Measurements from ENCODE around the gene SHISA3.

The SHISA3 gene

DNA sequence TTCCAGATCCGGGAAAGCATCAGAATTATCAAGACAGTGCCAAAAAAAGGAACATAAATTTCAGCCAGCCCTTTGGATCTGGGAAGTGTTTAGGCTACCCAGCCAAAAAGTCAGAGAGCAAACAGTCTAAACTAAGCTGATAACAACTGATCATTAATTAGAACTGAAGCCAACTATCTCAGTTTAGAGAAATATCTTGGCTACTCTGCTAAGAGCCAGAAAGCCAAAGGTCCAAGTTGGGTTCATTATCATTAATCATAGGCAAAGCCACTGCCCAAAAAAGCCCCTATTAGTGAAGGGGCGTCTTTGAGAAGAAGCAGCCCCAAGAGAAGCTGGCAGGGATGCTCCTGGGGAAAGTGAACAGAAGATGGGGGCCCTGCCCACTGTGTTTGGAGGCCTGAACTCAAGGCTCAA is 37.0 kb upstream of the SHISA3 start (continued):
- TF ChIP-seq, protein P1, sequence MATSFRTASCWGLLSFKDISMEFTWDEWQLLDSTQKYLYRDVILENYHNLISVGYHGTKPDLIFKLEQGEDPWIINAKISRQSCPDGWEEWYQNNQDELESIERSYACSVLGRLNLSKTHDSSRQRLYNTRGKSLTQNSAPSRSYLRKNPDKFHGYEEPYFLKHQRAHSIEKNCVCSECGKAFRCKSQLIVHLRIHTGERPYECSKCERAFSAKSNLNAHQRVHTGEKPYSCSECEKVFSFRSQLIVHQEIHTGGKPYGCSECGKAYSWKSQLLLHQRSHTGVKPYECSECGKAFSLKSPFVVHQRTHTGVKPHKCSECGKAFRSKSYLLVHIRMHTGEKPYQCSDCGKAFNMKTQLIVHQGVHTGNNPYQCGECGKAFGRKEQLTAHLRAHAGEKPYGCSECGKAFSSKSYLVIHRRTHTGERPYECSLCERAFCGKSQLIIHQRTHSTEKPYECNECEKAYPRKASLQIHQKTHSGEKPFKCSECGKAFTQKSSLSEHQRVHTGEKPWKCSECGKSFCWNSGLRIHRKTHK (tag by site-specific recombination; IDR thresholded peaks at IDR 0.05): no peak
- TF ChIP-seq ZNF223 (tag by site-specific recombination; IDR thresholded peaks at IDR 0.05) (no peak), ZNF416 (tag by site-specific recombination; IDR thresholded peaks at IDR 0.05) (no peak), ZNF140 (tag by site-specific recombination; IDR thresholded peaks at IDR 0.05) (no peak), ZNF302 (tag by site-specific recombination; IDR thresholded peaks at IDR 0.05; ENCODE audit: low read depth) (no peak), ZNF274 (IDR thresholded peaks at IDR 0.05; ENCODE audit: low read length) (no peak), ZNF274 (tag by site-specific recombination; IDR thresholded peaks at IDR 0.05; ENCODE audit: borderline replicate concordance) (no peak), YY1 (tag by site-specific recombination; IDR thresholded peaks at IDR 0.05) (no peak), ZSCAN23 (tag by site-specific recombination; IDR thresholded peaks at IDR 0.05) (no peak), ZNF677 (tag by site-specific recombination; IDR thresholded peaks at IDR 0.05) (no peak), OSR2 (tag by site-specific recombination; IDR thresholded peaks at IDR 0.05) (no peak)
- TF ChIP-seq, protein P2, sequence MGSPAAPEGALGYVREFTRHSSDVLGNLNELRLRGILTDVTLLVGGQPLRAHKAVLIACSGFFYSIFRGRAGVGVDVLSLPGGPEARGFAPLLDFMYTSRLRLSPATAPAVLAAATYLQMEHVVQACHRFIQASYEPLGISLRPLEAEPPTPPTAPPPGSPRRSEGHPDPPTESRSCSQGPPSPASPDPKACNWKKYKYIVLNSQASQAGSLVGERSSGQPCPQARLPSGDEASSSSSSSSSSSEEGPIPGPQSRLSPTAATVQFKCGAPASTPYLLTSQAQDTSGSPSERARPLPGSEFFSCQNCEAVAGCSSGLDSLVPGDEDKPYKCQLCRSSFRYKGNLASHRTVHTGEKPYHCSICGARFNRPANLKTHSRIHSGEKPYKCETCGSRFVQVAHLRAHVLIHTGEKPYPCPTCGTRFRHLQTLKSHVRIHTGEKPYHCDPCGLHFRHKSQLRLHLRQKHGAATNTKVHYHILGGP (tag by site-specific recombination; IDR thresholded peaks at IDR 0.05): no peak

GRCh38 chr4:42361456-42361855 is 35.8 kb upstream of the SHISA3 start:
- Histone ChIP-seq H3K36me3 (ENCODE audit: control insufficient read depth in 2 of 2, insufficient read depth in 1 of 2, low read length in 2 of 2) (no peaks in the 10 kb centered on the region), H3K4me1 (ENCODE audit: control insufficient read depth, insufficient read depth, low read length) (no peaks in the 10 kb centered on the region), H3K9me3 (ENCODE audit: control insufficient read depth, insufficient read depth, low read depth, low read length) (no peaks in the 10 kb centered on the region), H3K27ac (ENCODE audit: extremely low read depth, low read depth, low read length) (no peak overlapping the region), H3K4me3 (ENCODE audit: low read depth, low read length) (no peak overlapping the region)
- CTCF ChIA-PET: no interaction called here
- TF ChIP-seq ZNF677 (tag by site-specific recombination; IDR thresholded peaks at IDR 0.05) (no peak), ZNF311 (tag by site-specific recombination; IDR thresholded peaks at IDR 0.05; ENCODE audit: borderline replicate concordance) (no peak), WT1 (tag by site-specific recombination; IDR thresholded peaks at IDR 0.05) (no peak), ZNF211 (tag by site-specific recombination; IDR thresholded peaks at IDR 0.05; ENCODE audit: low read depth) (no peak), ZBTB17 (tag by site-specific recombination; IDR thresholded peaks at IDR 0.05) (no peak), BCL11A (tag by site-specific recombination; IDR thresholded peaks at IDR 0.05; ENCODE audit: low read depth) (no peak), KLF9 (tag by site-specific recombination; IDR thresholded peaks at IDR 0.05; ENCODE audit: low read depth) (no peak), ZNF830 (tag by site-specific recombination; IDR thresholded peaks at IDR 0.05; ENCODE audit: low read depth) (no peak), ZBTB8A (tag by site-specific recombination; IDR thresholded peaks at IDR 0.05) (no peak), ZNF660 (tag by site-specific recombination; IDR thresholded peaks at IDR 0.05) (no peak), ZNF548 (tag by site-specific recombination; IDR thresholded peaks at IDR 0.05) (no peak), ZSCAN30 (tag by site-specific recombination; IDR thresholded peaks at IDR 0.05) (no peak), REST (tag by site-specific recombination; IDR thresholded peaks at IDR 0.05) (no peak)
- TF ChIP-seq, protein P3, sequence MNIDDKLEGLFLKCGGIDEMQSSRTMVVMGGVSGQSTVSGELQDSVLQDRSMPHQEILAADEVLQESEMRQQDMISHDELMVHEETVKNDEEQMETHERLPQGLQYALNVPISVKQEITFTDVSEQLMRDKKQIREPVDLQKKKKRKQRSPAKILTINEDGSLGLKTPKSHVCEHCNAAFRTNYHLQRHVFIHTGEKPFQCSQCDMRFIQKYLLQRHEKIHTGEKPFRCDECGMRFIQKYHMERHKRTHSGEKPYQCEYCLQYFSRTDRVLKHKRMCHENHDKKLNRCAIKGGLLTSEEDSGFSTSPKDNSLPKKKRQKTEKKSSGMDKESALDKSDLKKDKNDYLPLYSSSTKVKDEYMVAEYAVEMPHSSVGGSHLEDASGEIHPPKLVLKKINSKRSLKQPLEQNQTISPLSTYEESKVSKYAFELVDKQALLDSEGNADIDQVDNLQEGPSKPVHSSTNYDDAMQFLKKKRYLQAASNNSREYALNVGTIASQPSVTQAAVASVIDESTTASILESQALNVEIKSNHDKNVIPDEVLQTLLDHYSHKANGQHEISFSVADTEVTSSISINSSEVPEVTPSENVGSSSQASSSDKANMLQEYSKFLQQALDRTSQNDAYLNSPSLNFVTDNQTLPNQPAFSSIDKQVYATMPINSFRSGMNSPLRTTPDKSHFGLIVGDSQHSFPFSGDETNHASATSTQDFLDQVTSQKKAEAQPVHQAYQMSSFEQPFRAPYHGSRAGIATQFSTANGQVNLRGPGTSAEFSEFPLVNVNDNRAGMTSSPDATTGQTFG (tag by site-specific recombination; IDR thresholded peaks at IDR 0.05; ENCODE audit: borderline replicate concordance): no peak
- POLR2A ChIA-PET: no interaction called here
